ENCODE results near the gene TTC4.

- TF ChIP-seq CTCF (conservative IDR thresholded peaks at IDR 0.05; ENCODE audit: low read length) (no peak), EZH2phosphoT487 (IDR thresholded peaks at IDR 0.05; ENCODE audit: borderline replicate concordance, low read depth, low read length) (no peak)
Measured at GRCh38 chr1:54696262-54696661, 19.4 kb upstream of the TTC4 start.

Data from OCI-LY7 (cell line).